WTC11 (cell line): Measurements from ENCODE around the gene TMEM187. TPM values are rescaled to one million over a fixed set of nuclear protein-coding genes. Genes with fewer than 3 reads are reported as not detected.
A peak's percentile ranks its signal among the peaks of the same experiment; 100 is the strongest.

Source experiments
- ATAC-seq: fragments of 200-7000 bp; cut with Tn5 transposase; 2 replicates; pipeline ENCODE4 v1.10.0; 2021; ENCODE audit warnings: mild to moderate bottlenecking, moderate library complexity
- CTCF ChIA-PET: fragments of 300-600 bp; sonication (Branson Sonifier 250); formaldehyde crosslinking; loops from one replicate; lab custom pipeline; 2021; ENCODE audit warnings: antibody characterized with exemption; lab: Charles Lee
- POLR2A ChIA-PET: fragments of 350-600 bp; sonication (Branson Sonifier 250); formaldehyde crosslinking; loops from one replicate; lab custom pipeline; 2021; ENCODE audit warnings: antibody characterized with exemption; lab: Charles Lee
- DNase-seq: peaks from one replicate; pipeline ENCODE4 v3.0.0; 2021; ENCODE audit warnings: low spot score
- H3K27ac Mint-ChIP-seq: 2 replicates; pipeline ENCODE4 v1.8.0; 2021; ENCODE audit warnings: mixed read lengths
- H3K27me3 Mint-ChIP-seq: 2 replicates; pipeline ENCODE4 v1.8.0; 2021; ENCODE audit warnings: low read depth, mild to moderate bottlenecking, moderate library complexity, mixed read lengths
- H3K36me3 Mint-ChIP-seq: 2 replicates; pipeline ENCODE4 v1.8.0; 2021; ENCODE audit warnings: mixed read lengths
- H3K4me1 Mint-ChIP-seq: 2 replicates; pipeline ENCODE4 v1.8.0; 2022; ENCODE audit warnings: mixed read lengths
- H3K4me3 Mint-ChIP-seq: 2 replicates; pipeline ENCODE4 v1.8.0; 2021; ENCODE audit warnings: mild to moderate bottlenecking, moderate library complexity, mixed read lengths
- H3K9me3 Mint-ChIP-seq: 2 replicates; pipeline ENCODE4 v1.8.0; 2021; ENCODE audit warnings: mixed read lengths
- ARID4B ChIP-seq: sonication (generic); formaldehyde crosslinking; IDR thresholded peaks from 2 replicates; pipeline ENCODE4 v1.8.0; 2023; ENCODE audit warnings: missing genetic modification reagents, mild to moderate bottlenecking, borderline replicate concordance
- E2F1 ChIP-seq: sonication (generic); formaldehyde crosslinking; IDR thresholded peaks from 2 replicates; pipeline ENCODE4 v1.8.0; 2022; ENCODE audit warnings: mild to moderate bottlenecking, missing genetic modification reagents
- ELF4 ChIP-seq: sonication (generic); formaldehyde crosslinking; IDR thresholded peaks from 2 replicates; pipeline ENCODE4 v1.8.1; 2022; ENCODE audit warnings: low read depth, mild to moderate bottlenecking, moderate library complexity, missing genetic modification reagents
- EMX1 ChIP-seq: fragments of 250-450 bp; sonication (Bioruptor Pico); IDR thresholded peaks from 2 replicates; pipeline ENCODE4 v1.8.0; 2021; ENCODE audit warnings: mild to moderate bottlenecking
- HMGA2 ChIP-seq: fragments of 250-450 bp; sonication (Bioruptor Pico); IDR thresholded peaks from 2 replicates; pipeline ENCODE4 v1.4.0; 2021; ENCODE audit warnings: mild to moderate bottlenecking, moderate library complexity
- MYBL2 ChIP-seq: sonication (generic); formaldehyde crosslinking; IDR thresholded peaks from 2 replicates; pipeline ENCODE4 v1.8.1; 2023; ENCODE audit warnings: mild to moderate bottlenecking, moderate library complexity, missing genetic modification reagents
- NR2C2 ChIP-seq: sonication (generic); formaldehyde crosslinking; IDR thresholded peaks from 2 replicates; pipeline ENCODE4 v1.8.0; 2022; ENCODE audit warnings: mild to moderate bottlenecking, missing genetic modification reagents
- SOX15 ChIP-seq: fragments of 250-450 bp; sonication (Bioruptor Pico); IDR thresholded peaks from 2 replicates; pipeline ENCODE4 v1.9.0; 2021; ENCODE audit warnings: mild to moderate bottlenecking
- TEAD4 ChIP-seq: sonication (generic); formaldehyde crosslinking; IDR thresholded peaks from 2 replicates; pipeline ENCODE4 v1.8.0; 2022; ENCODE audit warnings: mild to moderate bottlenecking, missing genetic modification reagents
- USF1 ChIP-seq: sonication (generic); formaldehyde crosslinking; IDR thresholded peaks from 2 replicates; pipeline ENCODE4 v1.8.0; 2022; ENCODE audit warnings: mild to moderate bottlenecking, missing genetic modification reagents
- ZNF281 ChIP-seq: sonication (generic); formaldehyde crosslinking; IDR thresholded peaks from 2 replicates; pipeline ENCODE4 v1.8.0; 2023; ENCODE audit warnings: mild to moderate bottlenecking, missing genetic modification reagents
- ZNF423 ChIP-seq: fragments of 250-450 bp; sonication (Bioruptor Pico); IDR thresholded peaks from 2 replicates; pipeline ENCODE4 v2.1.2; 2022; ENCODE audit warnings: mild to moderate bottlenecking, moderate library complexity
- total RNA-seq: library from RNA; stranded (reverse); gene quantifications from 3 replicates; pipeline ENCODE4 v1.2.3, GENCODE V29; 2021
- TF ChIP-seq, protein P1 (sequence below): sonication (generic); formaldehyde crosslinking; IDR thresholded peaks from 2 replicates; pipeline ENCODE4 v1.8.1; 2023; ENCODE audit warnings: mild to moderate bottlenecking, missing genetic modification reagents
- TF ChIP-seq, protein P2 (sequence below): fragments of 250-450 bp; sonication (Bioruptor Pico); IDR thresholded peaks from 2 replicates; pipeline ENCODE4 v1.9.0; 2021; ENCODE audit warnings: mild to moderate bottlenecking
- TF ChIP-seq, protein P3 (sequence below): sonication (generic); formaldehyde crosslinking; IDR thresholded peaks from 2 replicates; pipeline ENCODE4 v1.8.1; 2023; ENCODE audit warnings: mild to moderate bottlenecking, moderate library complexity, missing genetic modification reagents

TMEM187 gene
- total RNA-seq, 1 experiment from 2014 or later = 8.4 TPM

GRCh38 chrX:153999359-154000037 lies 26.9 kb downstream of the TMEM187 start:
- Mint-ChIP-seq H3K27me3 (no peaks in the 10 kb centered on the region), H3K9me3 (no peaks in the 10 kb centered on the region), H3K4me3 (no peak overlapping the region), H3K4me1 (peaks cover 10% of the 10 kb centered on the region), H3K36me3 (no peaks in the 10 kb centered on the region), H3K27ac (no peak overlapping the region; the same call in 1 of the 2 replicates)
- ChIA-PET POLR2A (no interaction called here), CTCF (interaction anchor here (0.6 to 1.5 kb wide), 3 partner anchors 14 to 291 kb away, joined by 4 to 5 read pairs (median 4); no protein-coding TSS in a partner anchor)
- peak; percentile 47; the same call in 1 of the 2 replicates for ATAC-seq
- DNase-seq = no peak
- no peak for TF ChIP-seq ZNF423 (CRISPR knock-in tag)
- TF ChIP-seq, protein P1, sequence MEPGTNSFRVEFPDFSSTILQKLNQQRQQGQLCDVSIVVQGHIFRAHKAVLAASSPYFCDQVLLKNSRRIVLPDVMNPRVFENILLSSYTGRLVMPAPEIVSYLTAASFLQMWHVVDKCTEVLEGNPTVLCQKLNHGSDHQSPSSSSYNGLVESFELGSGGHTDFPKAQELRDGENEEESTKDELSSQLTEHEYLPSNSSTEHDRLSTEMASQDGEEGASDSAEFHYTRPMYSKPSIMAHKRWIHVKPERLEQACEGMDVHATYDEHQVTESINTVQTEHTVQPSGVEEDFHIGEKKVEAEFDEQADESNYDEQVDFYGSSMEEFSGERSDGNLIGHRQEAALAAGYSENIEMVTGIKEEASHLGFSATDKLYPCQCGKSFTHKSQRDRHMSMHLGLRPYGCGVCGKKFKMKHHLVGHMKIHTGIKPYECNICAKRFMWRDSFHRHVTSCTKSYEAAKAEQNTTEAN (CRISPR knock-in tag) = no peak
- TF ChIP-seq MYBL2 (CRISPR knock-in tag) = no peak
- TF ChIP-seq, protein P2, sequence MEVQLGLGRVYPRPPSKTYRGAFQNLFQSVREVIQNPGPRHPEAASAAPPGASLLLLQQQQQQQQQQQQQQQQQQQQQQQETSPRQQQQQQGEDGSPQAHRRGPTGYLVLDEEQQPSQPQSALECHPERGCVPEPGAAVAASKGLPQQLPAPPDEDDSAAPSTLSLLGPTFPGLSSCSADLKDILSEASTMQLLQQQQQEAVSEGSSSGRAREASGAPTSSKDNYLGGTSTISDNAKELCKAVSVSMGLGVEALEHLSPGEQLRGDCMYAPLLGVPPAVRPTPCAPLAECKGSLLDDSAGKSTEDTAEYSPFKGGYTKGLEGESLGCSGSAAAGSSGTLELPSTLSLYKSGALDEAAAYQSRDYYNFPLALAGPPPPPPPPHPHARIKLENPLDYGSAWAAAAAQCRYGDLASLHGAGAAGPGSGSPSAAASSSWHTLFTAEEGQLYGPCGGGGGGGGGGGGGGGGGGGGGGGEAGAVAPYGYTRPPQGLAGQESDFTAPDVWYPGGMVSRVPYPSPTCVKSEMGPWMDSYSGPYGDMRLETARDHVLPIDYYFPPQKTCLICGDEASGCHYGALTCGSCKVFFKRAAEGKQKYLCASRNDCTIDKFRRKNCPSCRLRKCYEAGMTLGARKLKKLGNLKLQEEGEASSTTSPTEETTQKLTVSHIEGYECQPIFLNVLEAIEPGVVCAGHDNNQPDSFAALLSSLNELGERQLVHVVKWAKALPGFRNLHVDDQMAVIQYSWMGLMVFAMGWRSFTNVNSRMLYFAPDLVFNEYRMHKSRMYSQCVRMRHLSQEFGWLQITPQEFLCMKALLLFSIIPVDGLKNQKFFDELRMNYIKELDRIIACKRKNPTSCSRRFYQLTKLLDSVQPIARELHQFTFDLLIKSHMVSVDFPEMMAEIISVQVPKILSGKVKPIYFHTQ = no peak
- no peak for TF ChIP-seq E2F1 (CRISPR knock-in tag)
- TF ChIP-seq NR2C2 (CRISPR knock-in tag) = no peak
- TF ChIP-seq TEAD4 (CRISPR knock-in tag) = no peak

DNA sequence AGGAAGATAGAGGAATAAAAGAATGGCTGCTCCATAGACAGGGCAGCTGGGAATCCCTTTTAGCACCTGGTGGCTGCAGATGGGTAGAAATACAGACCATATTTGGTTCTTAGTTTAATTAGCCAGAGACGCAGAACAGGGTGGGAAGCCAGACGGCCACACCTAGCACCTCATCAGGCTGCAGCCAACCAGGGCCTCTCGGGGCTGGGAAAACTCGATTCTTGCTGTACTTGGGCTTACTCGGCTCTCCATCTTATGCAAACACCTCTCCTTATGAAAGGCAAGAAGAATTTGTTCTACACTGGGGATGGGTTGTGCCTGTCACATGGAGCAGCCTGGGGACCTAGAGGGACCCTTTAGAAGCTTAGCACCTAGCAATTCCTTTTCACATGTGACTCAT lies 27.5 kb downstream of the TMEM187 start:
- no peak overlapping the region for H3K4me3 Mint-ChIP-seq
- DNase-seq (no peak), ATAC-seq (peak; percentile 75)
- H3K27me3 Mint-ChIP-seq = no peaks in the 10 kb centered on the region
- POLR2A ChIA-PET = interaction anchor here (0.7 kb wide), 1 partner anchor 191 kb away, joined by 3 read pairs; no protein-coding TSS in a partner anchor
- H3K27ac Mint-ChIP-seq = no peak overlapping the region
- H3K9me3 Mint-ChIP-seq = no peaks in the 10 kb centered on the region
- H3K36me3 Mint-ChIP-seq = no peaks in the 10 kb centered on the region
- CTCF ChIA-PET = interaction anchor here (0.6 to 2.6 kb wide), 4 partner anchors 13 to 292 kb away, joined by 4 to 9 read pairs (median 4); no protein-coding TSS in a partner anchor
- peaks cover 10% of the 10 kb centered on the region for H3K4me1 Mint-ChIP-seq
- TF ChIP-seq EMX1 = no peak
- no peak for TF ChIP-seq ELF4 (CRISPR knock-in tag)
- TF ChIP-seq HMGA2 (CRISPR knock-in tag) = no peak
- TF ChIP-seq ZNF281 = no peak
- TF ChIP-seq, protein P3, sequence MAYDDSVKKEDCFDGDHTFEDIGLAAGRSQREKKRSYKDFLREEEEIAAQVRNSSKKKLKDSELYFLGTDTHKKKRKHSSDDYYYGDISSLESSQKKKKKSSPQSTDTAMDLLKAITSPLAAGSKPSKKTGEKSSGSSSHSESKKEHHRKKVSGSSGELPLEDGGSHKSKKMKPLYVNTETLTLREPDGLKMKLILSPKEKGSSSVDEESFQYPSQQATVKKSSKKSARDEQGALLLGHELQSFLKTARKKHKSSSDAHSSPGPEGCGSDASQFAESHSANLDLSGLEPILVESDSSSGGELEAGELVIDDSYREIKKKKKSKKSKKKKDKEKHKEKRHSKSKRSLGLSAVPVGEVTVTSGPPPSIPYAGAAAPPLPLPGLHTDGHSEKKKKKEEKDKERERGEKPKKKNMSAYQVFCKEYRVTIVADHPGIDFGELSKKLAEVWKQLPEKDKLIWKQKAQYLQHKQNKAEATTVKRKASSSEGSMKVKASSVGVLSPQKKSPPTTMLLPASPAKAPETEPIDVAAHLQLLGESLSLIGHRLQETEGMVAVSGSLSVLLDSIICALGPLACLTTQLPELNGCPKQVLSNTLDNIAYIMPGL (CRISPR knock-in tag) = no peak
- TF ChIP-seq SOX15 (CRISPR knock-in tag) = no peak
- TF ChIP-seq USF1 = no peak
- no peak for TF ChIP-seq ARID4B (CRISPR knock-in tag)
